Thyroid gland (tissue), 4 donors: ENCODE data around the gene KIF1B. TPM values are rescaled to one million over a fixed set of nuclear protein-coding genes. Genes with fewer than 3 reads are reported as not detected.

Experiments used
- DNase-seq, 2 donors: peaks; one replicate each; pipeline ENCODE4 v3.0.0-alpha.2; 2019
- H3K27ac ChIP-seq, 3 donors: fragments of 200-600 bp; sonication (generic); 1 replicate in 2 of 3; 2 replicates in 1 of 3; pipeline ENCODE4 v1.5.1; 2016 to 2019; ENCODE audit warnings: mild to moderate bottlenecking in 1 of 3, moderate library complexity in 1 of 3
- H3K27me3 ChIP-seq: fragments of 200-600 bp; sonication (generic); one replicate; pipeline ENCODE4 v1.5.1; 2019
- H3K36me3 ChIP-seq, 2 donors: fragments of 200-600 bp; sonication (generic); one replicate each; pipeline ENCODE4 v1.5.1; 2016 to 2019
- H3K4me1 ChIP-seq, 2 donors: fragments of 200-600 bp; sonication (generic); one replicate each; pipeline ENCODE4 v1.5.1; 2017 to 2019
- H3K4me3 ChIP-seq, 3 donors: fragments of 200-600 bp; sonication (generic); replicated peaks in 1 of 3; 1 replicate in 2 of 3; 2 replicates in 1 of 3; pipeline ENCODE4 v1.5.1; 2016; ENCODE audit warnings: mild to moderate bottlenecking in 1 of 3
- H3K9me3 ChIP-seq: fragments of 200-600 bp; sonication (generic); one replicate; pipeline ENCODE4 v1.5.1; 2017
- POLR2A ChIP-seq, 2 donors: fragments of 450-650 bp; IDR thresholded peaks; one replicate each; pipeline ENCODE4 v1.6.1; 2017; ENCODE audit warnings: antibody characterized with exemption in 2 of 2, mild to moderate bottlenecking in 2 of 2, moderate library complexity in 1 of 2
- WGBS, 2 donors: methylation state at CpG; one replicate each; pipeline ENCODE4 v1.1.5; 2017; 5-methylcytosine and 5-hydroxymethylcytosine counted together
- intact Hi-C: fragments of 100-400 bp; cut with DNase I; formaldehyde crosslinking; loops from one replicate; pipeline ENCODE4 v1.15.1; 2023
- total RNA-seq, 4 donors: library from RNA; depleted of rRNA; stranded (reverse); fragments of >200 nt; gene quantifications; one replicate each; pipeline ENCODE4 v1.2.3, GENCODE V29; 2016
- TF ChIP-seq, protein P1 (sequence below), 6 experiments: fragments of 200-600 bp in 3 of 6; fragments of 450-650 bp in 3 of 6; sonication (generic) in 3 of 6; IDR thresholded peaks; one replicate each; pipeline ENCODE4 v1.5.1; 2016 to 2019; ENCODE audit warnings: antibody characterized with exemption in 6 of 6, mild to moderate bottlenecking in 2 of 6, inconsistent platforms in 1 of 6, moderate library complexity in 1 of 6

The KIF1B gene
- total RNA-seq, 4 donors from 2014 or later = 51.7 to 70.5 (median 53.5) TPM

DNA sequence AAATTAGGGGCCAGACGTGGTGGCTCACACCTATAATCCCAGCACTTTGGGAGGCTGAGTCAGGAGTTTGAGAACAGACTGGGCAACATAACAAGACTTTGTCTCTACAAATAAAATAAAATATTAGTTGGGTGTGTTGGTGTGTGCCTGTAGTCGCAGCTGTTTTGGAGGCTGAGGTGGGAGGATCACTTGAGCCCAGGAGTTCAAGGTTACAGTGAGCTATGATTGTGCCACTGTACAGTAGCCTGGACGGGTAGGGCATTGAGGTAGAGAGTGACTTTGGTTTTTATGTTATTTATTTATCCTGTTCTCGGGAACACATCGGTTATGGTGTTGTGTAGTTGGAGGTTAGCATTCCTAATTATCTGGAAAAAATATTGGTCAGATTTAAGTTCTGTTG is 19.5 kb downstream of the KIF1B start:
- DNase-seq = no peak
- H3K4me1 ChIP-seq = peaks cover 10 to 18% of the 10 kb centered on the region in 2 donors
- no peak overlapping the region for H3K27ac ChIP-seq
- TF ChIP-seq, protein P1, sequence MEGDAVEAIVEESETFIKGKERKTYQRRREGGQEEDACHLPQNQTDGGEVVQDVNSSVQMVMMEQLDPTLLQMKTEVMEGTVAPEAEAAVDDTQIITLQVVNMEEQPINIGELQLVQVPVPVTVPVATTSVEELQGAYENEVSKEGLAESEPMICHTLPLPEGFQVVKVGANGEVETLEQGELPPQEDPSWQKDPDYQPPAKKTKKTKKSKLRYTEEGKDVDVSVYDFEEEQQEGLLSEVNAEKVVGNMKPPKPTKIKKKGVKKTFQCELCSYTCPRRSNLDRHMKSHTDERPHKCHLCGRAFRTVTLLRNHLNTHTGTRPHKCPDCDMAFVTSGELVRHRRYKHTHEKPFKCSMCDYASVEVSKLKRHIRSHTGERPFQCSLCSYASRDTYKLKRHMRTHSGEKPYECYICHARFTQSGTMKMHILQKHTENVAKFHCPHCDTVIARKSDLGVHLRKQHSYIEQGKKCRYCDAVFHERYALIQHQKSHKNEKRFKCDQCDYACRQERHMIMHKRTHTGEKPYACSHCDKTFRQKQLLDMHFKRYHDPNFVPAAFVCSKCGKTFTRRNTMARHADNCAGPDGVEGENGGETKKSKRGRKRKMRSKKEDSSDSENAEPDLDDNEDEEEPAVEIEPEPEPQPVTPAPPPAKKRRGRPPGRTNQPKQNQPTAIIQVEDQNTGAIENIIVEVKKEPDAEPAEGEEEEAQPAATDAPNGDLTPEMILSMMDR (IDR thresholded peaks at IDR 0.05) = no peak
- no peak for TF ChIP-seq POLR2A (IDR thresholded peaks at IDR 0.05)
- H3K27me3 ChIP-seq = no peaks in the 10 kb centered on the region
- no peak overlapping the region for H3K4me3 ChIP-seq
- H3K9me3 ChIP-seq = no peaks in the 10 kb centered on the region
- H3K36me3 ChIP-seq = no peaks in the 10 kb centered on the region
- whole genome bisulfite sequencing, 2 donors = 91% methylated on average over 5 of the region's 5 CpGs
- intact Hi-C loops = no loop called here

DNA sequence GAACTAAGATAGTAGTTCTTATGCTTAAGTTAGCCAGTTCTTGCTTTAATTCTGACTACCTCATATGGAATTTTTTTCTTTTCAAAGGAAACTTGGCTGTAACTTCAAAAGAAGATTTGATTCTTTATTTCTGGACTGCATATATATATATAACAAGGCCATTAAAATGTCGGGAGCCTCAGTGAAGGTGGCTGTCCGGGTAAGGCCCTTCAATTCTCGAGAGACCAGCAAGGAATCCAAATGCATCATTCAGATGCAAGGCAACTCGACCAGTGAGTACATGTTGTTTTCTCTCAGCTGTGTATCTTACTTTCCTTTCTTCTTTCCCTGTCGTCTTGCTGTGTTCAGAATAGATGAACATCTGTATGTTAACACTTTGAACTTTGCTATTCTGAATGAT is 21.8 kb downstream of the KIF1B start:
- WGBS, 2 donors = 39 to 50% methylated on average over 5 of the region's 5 CpGs
- DNase-seq = no peak
- no peaks in the 10 kb centered on the region for H3K27me3 ChIP-seq
- peaks cover 4 to 6% of the 10 kb centered on the region in 2 donors for H3K4me1 ChIP-seq
- peaks cover 0 to 4% of the 10 kb centered on the region in 2 donors for H3K36me3 ChIP-seq
- H3K27ac ChIP-seq = no peak overlapping the region
- TF ChIP-seq, protein P1 (IDR thresholded peaks at IDR 0.05) = no peak
- TF ChIP-seq POLR2A (IDR thresholded peaks at IDR 0.05) = no peak
- no peak overlapping the region for H3K4me3 ChIP-seq
- intact Hi-C loops = no loop called here
- H3K9me3 ChIP-seq = no peaks in the 10 kb centered on the region

DNA sequence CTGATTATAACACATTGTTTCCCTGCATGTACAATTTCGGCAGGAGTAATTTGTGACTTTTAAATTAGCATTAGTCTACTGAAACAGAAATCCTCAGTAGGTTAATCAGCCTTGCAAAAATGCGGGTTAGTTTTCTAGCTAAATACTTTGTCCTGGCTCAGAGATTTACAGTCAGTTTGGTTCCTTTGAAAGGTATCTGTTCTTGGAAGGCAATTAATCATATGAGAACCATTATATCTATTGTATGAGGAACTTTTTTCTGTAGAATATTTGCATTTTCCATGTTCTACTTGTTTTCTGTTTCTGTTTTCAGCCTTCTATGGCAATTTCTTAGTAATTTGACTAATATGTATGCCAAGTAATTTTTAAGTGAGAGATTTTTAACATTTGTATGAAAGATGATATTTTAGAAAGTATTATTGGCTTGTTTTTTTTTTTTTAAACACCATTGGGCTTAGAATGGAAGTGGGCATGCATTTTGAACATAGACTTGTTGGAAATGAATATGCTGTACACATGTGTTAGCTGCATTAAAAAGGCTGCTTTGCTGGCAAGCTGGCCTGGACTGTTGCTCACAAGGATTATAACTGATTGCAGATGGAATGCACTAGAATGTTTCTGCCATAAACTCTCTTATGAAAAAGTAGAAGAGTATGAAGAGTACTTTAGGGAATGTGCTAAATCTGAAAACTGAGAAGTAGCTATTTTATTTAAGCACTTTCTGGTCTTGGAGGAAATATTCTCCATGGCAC is 26.2 kb downstream of the KIF1B start:
- DNase-seq = no peak
- Histone ChIP-seq H3K27ac (no peak overlapping the region), H3K36me3 (peaks cover 0 to 4% of the 10 kb centered on the region in 2 donors), H3K4me1 (peaks cover 3 to 4% of the 10 kb centered on the region in 2 donors), H3K9me3 (no peaks in the 10 kb centered on the region), H3K27me3 (no peaks in the 10 kb centered on the region), H3K4me3 (no peak overlapping the region)
- intact Hi-C loops = no loop called here
- 78 to 86% methylated on average over 2 of the region's 2 CpGs for WGBS, 2 donors
- no peak for TF ChIP-seq POLR2A (IDR thresholded peaks at IDR 0.05)
- TF ChIP-seq, protein P1 (IDR thresholded peaks at IDR 0.05) = no peak

DNA sequence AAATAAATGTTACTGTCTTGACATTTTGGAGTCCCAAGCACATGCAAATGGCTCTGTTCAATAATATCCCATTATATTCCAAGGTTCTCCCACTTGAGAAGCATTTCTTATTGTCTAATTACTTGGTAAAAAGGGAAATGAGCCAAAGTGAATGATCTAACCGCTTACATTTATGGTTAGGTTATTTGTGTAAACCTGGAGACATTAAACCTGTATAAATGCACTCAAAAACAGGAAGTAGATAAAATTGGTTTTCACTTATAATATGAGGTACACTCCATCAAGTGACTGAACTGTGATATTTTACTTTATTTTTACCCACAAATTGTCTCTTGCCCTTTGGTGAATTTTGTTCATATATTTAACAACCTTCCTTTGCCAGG is 26.8 kb downstream of the KIF1B start:
- Histone ChIP-seq H3K27ac (no peak overlapping the region), H3K9me3 (no peaks in the 10 kb centered on the region), H3K36me3 (peaks cover 0 to 4% of the 10 kb centered on the region in 2 donors), H3K4me1 (peaks cover 7 to 9% of the 10 kb centered on the region in 2 donors), H3K27me3 (no peaks in the 10 kb centered on the region), H3K4me3 (no peak overlapping the region)
- intact Hi-C loops = no loop called here
- TF ChIP-seq POLR2A (IDR thresholded peaks at IDR 0.05) = no peak
- TF ChIP-seq, protein P1 (IDR thresholded peaks at IDR 0.05) = no peak
- DNase-seq = no peak
- 91 to 94% methylated on average over 1 of the region's 1 CpG for whole genome bisulfite sequencing, 2 donors

DNA sequence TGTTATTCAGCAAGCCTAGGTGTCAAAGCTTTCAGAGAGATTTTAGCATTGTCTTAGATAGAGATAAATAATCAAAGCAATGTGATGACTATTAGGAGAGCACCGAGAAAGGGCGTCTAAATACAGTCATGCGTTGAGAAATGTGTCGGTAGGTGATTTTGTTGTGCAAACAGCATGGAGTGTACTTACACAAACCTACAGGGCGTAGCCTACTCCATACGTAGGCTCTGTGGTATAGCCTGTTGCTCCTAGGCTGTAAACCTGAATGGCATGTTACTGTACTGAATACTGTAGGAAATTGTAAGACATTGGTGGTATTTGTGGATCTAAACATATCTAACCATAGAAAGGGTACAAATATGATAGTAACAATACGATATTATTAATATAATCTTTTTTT is 31.8 kb downstream of the KIF1B start:
- intact Hi-C loops = no loop called here
- no peak overlapping the region for H3K4me3 ChIP-seq
- H3K36me3 ChIP-seq = no peaks in the 10 kb centered on the region
- no peaks in the 10 kb centered on the region for H3K27me3 ChIP-seq
- no peak overlapping the region for H3K27ac ChIP-seq
- no peak for DNase-seq
- H3K4me1 ChIP-seq = peaks cover 7 to 11% of the 10 kb centered on the region in 2 donors
- TF ChIP-seq, protein P1 (IDR thresholded peaks at IDR 0.05) = no peak
- TF ChIP-seq POLR2A (IDR thresholded peaks at IDR 0.05) = no peak
- H3K9me3 ChIP-seq = no peaks in the 10 kb centered on the region
- 72 to 74% methylated on average over 7 of the region's 7 CpGs for WGBS, 2 donors
